HG02840 (cell line): ENCODE data around the gene STK38.

Experiments
- ATAC-seq: cut with Tn5 transposase; IDR thresholded peaks from one replicate; pipeline ENCODE4 v1.9.1; 2021; ENCODE audit warnings: mild to moderate bottlenecking, moderate library complexity, moderate number of reproducible peaks; ENCODE audit not compliant: unreplicated experiment, low FRiP score

Gene STK38

DNA sequence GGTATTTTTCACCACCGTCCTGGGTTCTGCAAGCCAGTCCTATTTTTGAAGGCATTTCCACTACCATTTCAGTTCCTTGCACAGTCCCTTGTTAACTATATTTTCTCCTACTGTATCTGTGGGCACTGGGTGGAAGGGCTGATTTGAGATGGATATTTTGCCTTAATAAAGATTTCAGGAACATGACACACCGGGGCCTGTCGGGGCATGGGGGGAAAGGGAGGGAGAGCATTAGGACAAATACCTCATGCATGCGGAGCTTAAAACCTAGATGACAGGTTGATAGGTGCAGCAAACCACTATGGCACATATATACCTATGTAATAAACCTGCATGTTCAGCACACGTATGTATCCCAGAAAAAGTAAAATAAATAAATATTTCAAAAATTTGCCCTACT, 22.4 kb downstream of the STK38 start:
- no peak for ATAC-seq

DNA sequence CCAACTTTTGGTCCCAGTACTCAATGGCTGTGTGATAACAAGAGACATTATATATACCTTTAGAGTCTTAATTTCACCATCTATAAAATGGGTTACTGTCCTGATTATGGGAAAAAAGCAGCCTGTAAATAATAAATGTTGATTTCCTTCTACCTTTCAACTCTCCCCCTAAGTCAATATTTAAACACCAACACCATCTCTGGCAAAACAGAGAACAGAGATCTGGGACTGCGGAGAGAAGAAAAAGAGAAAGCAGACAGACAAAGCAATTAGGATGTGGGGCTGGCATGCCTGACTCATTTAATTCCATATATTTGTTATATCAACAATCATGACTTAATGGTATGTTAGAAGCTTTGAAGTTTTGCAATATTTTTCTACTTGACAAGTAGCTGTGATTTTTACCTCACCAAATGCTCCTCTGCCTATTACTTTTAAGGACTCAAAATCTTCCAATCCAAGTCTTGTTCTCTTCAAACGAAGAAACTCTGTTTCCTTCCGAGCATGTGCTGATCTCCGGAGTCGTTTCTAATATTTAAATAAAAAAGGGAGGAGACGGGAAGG, 23.3 kb downstream of the STK38 start:
- ATAC-seq: no peak

DNA sequence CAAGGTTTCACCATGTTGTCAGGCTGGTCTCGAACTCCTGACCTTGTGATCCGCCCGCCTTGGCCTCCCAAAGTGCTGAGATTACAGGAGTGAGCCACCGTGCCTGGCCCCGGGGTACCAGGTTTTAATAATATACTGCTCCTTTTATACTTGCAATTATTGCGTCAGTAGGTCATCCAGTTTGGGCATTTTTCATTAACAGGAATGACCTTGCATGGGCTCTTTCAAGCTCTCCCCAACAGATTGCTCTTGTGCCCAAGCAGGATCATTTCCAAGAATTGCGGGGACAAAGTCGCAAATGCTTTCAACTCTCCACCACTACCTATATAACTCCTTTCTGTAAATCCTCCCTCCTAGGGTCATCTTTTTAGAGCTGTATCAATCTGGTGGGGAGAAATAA, 23.8 kb downstream of the STK38 start:
- no peak for ATAC-seq

DNA sequence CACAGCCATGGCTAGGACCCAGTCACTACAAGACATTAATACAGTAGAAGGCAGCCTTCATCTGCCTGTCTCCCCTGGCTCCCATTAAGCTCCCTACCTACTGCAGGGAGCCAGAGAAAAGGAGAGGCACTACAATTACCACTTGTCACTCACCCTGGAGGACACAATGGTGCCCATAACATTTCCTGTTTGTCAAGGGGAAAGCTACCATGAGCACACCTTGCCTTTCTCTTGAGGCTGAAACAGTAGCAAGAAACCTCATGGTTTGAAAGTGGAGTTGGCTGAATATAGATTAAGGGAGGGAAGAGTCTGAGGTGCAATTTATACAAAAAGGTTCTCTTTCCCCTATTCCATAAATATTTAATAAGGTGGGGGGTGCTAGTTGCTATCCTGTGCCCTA, 27.9 kb downstream of the STK38 start:
- ATAC-seq: no peak

DNA sequence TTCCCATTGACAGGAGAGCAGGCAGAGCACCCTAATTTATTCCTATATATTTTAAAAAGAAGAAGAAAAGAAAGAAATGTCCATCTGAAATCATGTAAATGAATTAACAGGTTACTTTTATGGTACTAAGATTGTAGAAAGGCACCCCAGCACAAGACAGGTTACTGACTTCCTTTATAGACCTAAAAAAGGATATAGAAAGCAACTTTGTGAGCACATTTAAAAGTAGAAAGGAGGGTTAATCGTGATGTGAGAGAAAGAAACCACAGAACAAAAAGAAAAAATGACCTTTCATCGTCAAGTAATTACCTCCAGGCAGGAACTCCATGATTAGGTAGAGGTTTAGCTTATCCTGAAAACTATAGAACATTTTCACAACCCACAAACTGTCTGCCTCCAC, 29.9 kb downstream of the STK38 start:
- no peak for ATAC-seq

DNA sequence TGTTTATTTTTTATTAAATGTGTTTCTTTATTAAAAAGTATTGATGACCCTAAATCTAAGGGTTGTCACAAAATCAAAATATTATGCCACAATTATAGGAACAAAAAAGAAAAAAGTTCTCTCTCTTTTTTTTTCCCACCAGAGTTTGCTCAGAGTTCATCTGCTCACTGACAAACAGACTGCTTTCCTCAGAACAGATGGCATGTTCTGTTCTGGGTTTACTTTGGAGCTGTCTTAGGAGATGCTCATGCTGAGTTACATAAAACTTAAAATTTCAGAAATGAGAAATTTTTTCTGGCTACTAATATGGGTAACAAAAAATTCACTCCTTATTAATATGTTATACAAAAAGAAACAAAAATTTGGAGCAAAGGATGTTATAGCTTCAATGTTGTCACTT, 30.3 kb downstream of the STK38 start:
- no peak for ATAC-seq

DNA sequence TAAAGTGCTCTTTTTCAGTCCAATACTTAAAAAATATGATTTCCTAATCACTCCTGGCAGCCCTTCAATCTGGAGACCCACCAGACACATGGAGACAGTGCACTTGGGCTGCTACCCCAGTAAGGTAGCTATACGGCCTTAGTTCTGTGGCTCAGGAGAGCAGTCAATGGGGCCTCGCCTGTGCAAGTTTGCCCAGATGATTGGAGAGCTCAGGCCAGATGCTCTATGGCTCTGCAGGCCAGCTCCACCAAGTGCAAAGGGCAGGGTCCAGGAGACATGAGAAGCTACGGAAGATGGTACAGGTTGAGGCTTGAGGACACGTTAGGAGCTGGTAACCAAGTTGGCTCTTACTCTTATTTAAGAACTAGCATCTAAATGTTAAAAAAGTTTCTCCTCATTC, 30.7 kb downstream of the STK38 start:
- no peak for ATAC-seq

DNA sequence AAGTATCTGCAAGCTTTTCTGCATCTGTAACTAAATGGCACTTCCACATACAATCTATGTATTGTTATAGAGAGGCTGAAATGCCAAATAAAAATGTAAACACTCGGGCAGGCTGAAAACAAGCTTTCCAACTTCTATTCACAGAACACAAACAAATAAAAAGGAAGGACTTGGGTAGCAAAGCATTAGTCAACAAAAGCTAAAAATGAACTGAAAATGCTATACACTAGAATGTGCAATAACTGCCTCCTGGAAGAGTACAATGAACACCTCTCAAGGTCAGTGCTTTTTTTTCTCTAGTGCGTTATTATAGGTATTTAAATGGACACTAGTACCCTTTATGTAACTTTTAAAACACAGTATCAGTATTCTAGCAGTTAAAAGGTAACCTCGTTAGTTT, 31.4 kb downstream of the STK38 start:
- no peak for ATAC-seq

DNA sequence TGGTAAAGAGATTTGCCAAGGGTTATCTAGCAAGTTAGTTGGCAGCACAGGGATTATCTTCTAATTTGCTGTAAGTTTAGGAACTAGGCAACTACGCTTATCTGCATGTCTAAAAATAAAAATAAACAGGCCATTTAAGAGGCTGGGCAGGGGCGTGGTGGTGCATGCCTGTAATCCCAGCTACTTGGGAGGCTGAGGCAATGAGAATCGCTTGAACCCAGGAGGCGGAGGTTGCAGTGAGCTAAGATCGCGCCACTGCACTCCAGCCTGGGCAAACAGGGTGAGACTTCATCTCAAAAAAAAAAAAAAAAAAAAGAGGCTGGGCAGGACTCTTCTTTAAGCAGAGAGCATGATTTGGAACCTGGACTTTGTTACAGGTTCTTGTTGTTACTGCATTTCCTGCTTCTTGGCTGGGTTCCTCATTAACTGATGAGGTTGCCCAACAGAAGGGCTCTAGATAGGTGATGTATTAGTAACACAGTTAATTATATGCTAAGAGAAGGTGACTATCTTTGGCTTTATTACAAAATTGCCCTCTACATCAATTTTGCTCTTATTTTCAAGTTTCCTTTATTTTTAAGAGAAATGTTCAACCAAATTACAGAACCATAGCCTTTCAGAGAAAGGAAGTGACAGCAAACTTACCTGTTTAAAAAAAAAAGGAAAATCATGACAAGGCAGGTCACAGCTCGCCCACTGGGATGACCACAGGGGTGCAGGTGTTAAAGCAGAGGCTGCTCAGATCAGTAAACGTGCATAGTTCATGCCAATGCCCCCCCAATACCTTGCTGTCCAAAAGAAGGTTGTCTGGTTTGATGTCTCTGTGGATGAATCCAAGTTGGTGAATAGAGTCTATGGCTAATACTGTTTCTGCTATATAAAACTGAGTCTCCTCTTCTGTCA, 32.5 kb downstream of the STK38 start:
- no peak for ATAC-seq

DNA sequence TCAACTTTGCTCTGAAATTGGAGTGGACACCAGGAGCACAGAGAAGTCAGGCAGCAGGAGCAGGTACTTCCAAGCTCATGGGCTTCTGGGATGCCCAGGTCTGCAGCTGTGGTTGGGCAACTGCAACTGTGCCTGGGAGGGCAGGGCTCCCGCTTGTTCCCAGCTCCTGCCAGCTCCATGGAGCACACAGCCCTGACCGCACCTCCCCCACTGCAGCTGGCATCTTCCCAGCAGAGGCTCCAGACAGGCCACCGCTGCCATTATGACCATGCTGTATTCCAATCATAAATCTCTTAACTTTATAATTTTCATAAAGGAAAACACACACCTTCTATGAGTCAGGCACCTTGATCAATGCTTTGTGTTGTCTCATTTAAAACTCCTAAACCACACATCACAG, 36.9 kb downstream of the STK38 start:
- ATAC-seq: no peak

DNA sequence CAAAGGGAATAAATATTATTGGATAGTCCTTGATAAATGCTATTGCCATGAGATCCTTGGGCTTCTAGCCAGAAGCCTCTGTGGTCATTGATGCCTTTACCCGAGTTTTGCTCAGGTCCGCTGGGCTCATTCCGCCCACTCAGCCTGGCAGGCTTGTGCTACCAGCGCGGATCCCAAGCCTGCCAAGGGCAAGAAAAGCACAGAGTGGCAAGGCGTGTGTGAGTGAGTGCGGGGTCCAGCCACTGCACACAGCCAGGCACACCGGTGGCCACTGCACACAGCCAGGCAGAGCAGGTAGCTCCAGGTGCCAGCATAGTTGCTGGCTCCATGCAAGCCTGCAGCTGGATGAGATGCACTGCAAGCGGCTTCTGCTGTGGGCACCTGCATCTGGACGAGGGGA, 38.7 kb downstream of the STK38 start:
- ATAC-seq: no peak

DNA sequence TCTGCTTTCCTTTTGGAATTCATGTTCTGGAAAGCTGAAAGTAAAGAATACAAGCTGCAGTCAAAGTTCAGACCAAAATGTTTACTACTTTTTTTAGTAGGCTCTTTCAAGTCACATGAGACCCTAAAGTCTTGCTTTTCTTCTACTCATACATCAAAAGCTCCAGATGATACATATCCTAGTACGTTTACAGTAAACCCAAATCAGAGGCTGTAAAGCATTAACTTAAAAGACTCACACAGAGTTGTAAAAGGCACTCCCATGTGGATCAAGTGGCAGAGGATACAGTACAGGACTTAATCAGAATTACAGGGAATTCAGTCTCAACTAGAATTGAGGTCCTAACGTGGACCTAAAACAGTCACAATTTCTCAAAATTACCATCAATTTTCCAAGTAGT, 40.7 kb downstream of the STK38 start:
- no peak for ATAC-seq

DNA sequence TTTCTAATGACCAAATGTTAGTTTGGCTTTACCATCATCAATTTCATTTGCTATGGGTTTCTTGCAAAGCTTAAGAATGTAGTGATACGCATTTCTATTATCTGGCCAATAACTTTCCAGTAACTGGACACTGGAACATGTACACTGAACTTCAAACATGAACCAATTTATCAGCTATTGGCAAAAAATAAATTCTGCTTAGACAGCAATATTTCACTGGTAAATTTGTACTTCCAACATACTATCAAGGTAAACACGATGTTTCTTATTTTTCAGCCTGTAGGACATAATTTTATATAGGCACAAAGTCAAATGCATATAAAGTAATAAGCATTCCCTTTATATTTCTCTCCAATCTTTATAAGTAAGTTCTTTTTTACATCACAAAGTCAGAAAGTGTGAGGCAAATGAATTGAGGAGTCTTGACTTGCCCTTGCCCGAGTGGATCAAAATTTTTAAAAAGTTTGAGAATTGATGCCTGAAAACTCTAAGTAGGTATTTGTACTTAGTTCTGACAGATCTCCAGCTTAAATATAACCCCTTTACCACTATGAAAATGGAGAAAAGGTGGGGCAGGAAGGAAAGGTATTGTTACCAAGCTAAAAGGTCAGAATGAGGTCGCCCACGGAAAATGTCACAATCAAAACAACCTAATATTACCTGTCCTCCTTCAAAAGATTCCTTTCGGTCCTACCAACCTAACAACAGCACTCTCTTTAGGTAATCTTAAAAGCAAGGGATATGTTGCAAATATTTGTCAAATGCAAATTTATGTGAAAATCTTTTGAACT, 41.3 kb downstream of the STK38 start:
- ATAC-seq: no peak

DNA sequence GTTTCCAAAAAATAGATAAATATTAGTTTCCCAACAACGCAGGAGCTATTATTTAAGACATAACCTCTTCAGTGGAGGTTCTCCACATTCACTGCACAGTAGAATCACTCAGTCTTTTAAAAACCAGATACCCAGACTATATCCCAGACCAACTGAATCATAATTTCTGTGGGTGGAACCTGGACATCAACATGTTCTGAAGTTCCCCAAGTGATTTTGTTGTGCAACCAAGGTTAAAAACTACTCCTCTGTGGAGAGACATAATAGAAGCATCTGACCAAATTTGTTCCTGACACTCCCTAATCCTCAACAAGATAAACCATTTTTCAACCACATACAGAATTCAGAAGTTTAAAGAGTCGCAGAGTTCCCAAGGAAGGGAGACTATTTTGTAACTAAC, 42.3 kb downstream of the STK38 start:
- ATAC-seq: no peak

DNA sequence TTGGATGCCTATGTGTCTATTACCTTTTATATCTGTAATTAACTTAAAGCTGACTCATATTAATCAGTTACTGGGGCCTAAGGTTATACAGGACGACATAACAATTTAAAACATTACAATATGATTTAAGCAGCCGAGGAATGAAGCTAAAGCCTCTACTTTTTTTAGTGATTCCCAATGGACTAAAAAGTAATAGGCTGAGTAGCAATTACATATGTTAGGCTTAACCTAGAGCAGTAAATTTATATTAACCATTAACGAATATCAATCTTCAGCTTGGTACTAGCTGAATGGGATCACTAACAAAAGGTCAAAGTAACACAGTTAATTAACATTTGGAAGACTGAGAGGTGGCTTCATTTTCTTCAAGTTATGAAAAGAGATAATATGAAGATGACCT, 43.1 kb downstream of the STK38 start:
- no peak for ATAC-seq

DNA sequence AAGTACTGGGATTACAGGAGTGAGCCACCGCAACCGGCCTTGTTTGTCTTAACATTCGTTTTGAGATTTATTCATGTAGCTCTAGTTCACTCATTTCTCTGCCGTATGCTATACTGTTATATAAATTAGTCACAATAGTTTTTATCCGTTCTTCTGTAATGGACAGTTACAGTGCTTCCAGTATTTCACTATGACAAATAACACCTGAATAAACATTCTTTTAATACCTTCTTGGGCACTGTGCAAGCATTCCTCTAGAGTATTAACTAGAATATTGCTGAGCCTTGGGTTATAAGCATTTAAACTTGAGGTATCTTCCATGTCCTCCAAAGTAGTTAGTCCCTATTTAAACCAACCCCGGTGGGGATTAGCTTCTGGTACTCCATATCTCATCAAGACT, 45.6 kb downstream of the STK38 start:
- no peak for ATAC-seq

DNA sequence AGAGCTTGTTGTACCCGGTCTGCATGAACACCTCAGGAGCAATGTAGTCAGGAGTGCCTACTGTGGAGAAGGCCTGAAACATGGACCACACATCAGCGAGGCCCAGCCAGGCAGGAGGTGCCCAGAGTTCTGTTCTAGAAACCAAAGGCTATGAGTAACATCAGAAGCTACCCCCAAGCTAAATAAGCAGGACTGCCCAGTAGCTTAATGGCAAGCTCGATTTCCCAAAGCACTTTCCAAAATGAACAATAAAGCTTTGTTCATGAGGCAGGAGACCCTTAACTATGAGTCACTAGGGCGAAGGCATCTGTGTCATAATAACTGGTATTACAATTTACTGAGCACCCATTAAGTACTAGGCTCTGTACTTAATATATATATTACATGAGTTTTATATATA, 47.4 kb downstream of the STK38 start:
- ATAC-seq: no peak

DNA sequence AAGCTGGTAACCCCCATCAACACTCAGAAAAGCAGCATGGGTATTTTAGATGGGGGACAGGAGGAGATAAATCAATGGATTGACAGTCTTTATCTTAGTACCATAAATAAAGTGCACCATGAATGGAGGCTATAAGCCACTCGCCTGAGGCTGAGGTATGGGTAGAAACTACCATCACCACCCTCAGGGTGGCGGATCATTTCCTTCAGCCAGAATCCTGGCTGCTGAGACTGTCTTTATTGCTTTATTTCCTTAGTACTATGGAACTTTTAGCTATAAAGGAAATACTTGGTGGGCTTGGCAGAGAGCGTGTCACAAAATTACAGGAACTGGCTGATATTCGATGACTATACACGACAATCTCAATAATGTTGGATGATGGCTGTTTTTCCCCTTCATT, 52.2 kb downstream of the STK38 start:
- no peak for ATAC-seq

DNA sequence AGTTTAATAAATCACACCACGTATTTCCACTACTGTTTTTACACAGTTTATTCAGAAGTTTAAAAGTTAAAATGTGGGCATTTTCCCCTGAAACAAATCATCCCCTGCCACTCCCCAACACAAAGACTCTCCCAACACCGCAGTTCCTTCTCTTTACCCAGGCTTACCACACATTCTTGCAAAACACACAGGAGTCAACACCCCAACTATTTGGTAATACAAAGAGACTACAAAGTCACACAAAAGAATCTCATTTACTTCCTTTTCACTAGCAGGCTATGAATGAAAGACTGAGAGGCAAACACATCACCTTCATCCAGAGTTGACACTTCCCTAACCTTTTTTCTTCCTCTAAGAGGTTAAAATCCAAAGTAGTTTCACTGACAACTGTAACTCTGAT, 53.4 kb downstream of the STK38 start:
- no peak for ATAC-seq

DNA sequence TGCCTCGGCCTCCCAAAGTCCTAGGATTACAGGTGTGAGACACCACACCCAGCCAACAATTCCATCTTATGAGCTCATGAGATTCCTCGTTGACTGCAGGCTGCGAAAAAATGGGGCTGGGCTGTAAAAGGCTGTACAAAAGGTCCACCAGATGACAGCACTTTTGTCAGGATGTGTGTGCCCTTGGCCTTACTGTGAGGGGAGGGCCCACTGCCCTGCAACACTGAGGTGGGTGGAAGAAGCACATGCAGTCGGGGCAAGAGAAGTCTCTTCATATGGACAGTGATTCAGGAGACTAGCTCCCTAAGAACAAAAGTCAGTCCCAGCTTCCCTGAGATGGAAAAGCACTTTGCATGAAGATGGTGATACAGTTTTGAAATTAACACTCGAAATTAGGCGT, 54.0 kb downstream of the STK38 start:
- no peak for ATAC-seq

DNA sequence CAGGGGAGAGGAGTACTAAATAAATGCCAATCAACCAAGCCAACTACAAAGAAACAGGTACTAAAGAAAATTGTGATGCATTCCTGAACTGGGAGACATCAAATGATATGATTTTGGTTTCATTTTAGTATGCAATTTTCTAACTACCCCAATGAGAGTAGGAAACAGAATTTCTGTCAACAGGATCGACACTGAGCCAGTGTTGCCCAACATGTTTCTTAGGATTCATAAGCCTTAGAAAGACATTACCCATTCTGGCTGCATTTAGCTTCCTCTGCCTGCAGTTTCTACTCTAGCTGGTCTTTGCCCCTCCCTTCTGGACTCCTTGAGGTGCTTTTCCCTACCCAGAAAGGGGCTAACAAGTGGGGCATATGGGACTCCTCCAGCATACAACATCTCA, 54.7 kb downstream of the STK38 start:
- no peak for ATAC-seq

DNA sequence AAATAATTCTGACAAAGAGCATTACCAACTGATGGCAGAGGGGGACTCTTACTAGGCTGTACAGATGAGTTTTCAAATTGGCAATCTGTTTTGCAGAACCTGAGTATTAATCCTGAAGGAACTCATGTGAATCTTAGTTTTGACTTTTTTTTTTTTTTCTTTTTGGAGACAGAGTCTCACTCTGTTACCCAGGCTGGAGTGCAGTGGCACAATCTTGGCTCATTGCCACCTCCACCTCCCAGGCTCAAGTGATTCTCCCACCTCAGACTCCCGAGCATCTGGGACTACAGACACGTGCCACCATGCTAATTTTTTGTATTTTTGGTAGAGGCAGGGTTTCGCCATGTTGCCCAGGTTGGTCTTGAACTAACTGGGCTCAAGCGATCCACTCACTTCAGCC, 55.2 kb downstream of the STK38 start:
- no peak for ATAC-seq
